ENCODE measurements around the gene ANKFY1.
"Not testable (repeated sequence)": the region's sequence is repeated elsewhere in the genome, so short reads cannot be mapped to it uniquely, and the experiment has no call there.

ANKFY1 gene

DNA sequence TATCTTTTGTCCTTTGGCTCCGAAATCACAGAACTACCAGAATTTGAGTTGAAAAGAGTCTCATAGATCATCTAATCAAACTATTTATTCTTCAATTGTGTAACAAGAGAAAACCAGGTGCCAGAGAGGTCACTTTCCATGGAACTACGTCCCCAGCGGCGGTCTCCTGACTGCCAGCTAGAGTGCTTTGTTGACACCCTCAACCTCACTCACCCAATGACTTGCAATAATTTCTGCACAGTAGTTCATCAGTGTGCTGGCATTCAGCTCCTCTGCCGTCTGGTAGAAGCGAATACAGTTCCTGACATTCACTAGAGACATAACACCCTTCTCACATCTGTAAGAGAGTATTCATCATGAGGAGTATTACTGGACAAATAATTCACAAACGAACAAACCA lies 54.2 kb downstream of the ANKFY1 start:
- no peak for DNase-seq

DNA sequence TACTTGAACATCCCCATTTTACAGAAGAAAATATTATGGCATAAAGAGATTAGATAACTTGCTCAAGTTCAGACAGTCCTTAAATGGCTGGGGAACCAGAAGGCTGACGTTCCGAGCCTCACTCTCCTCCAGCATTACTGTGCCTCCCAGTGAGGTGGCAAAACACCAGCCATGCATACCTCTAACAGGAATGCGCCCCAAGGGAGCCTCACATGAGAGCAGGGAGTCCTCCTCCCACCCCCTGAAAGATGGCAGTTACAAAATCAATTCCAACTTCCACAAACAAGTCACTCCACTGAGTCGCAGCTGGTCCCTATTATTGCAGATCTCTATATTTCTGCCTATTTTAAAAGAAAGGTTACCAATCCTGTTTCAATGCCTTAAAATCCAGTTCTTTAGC lies 55.5 kb downstream of the ANKFY1 start:
- DNase-seq, result no peak

DNA sequence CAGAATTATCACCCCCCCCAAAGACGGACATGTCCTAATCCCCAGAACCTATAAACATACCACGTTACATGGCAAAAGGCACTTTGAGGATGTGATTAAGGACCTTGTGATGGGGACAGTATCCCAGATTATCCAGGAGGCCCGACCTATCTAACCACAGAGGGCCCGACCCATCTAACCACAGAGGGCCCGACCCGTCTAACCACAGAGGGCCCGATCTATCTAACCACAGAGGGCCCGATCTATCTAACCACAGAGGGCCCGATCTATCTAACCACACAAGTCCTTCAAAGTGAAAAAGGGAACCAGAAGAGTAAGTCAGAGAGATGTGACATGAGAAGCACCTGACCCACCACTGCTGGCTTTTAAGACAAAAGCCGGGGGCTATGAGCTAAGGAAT lies 56.8 kb downstream of the ANKFY1 start:
- no peak for DNase-seq

DNA sequence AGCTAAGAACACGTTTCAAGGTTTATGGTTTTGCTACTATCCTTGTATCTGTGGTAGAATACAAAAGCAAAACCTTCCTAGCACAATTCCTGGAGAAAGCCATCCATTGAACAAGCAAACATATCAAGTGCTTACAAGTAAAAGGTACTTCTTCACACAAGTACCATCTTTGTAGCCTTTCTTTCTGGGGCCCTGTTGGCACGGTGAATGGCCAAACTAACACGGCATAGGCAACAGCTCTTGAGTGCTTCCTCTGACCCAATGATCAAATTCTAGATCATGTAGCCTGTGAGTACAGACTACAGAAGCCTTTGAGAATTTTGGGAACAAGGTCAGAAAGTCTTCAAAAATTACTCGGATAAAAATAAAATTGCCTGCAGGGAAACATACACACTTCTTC lies 57.9 kb downstream of the ANKFY1 start:
- no peak for DNase-seq

DNA sequence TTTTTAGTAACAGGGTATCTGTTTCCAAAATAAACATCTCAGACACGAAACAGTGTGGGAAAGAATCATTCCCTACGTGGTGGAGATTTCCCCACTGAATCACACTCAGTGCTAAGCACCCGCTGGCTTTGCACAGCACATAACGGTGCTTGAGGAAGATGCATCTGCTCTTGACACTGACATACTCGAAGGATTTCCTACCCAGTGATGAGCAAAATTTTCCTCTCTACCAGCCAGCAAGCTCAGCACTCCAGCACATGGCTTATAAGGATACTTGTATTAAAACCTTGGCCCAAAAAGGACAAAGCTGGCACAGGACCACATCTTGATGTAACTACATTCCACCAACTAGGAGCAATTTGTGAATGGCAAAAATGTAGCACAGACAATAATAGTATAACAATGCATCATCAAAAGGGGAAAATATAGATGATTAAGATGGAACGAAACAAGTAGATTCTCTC lies 59.0 kb downstream of the ANKFY1 start:
- DNase-seq, result no peak

DNA sequence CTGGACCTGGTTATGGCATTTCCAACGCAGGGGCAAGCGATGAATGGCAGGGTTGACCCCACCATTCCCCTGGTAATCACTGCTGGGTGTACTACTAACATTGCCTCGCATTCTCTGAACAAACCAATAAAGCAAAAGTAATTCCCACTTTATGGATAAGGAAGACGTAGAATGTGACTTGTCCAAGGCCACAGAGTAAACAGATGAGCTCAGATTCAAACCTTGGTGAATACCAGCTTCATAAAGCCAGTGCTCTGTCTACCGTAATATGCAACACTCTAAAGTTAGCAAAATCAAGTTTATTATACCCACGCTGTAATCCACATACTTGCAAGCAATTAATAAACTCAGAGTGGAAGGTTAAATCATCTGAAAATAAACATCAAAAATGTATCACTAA lies 59.6 kb downstream of the ANKFY1 start:
- DNase-seq, result no peak

DNA sequence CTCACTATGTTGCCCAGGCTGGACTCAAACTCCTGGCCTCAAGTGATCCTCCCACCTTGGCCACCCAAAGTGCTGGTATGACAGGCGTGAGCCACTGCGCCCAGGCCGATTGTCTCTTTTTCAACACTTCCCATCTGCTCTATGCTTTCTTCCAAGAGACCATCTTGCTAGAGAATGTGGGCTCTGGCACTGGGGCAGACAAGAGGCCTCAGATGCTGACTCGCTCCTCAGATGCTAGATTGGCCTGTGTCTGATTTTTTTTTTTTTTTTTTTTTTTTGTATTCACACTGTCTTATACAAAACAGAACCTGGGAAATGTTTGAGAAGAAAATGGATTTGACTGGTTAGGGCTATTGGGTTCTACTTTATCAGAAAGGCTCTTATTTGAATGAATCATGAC lies 62.6 kb downstream of the ANKFY1 start:
- no peak for DNase-seq

DNA sequence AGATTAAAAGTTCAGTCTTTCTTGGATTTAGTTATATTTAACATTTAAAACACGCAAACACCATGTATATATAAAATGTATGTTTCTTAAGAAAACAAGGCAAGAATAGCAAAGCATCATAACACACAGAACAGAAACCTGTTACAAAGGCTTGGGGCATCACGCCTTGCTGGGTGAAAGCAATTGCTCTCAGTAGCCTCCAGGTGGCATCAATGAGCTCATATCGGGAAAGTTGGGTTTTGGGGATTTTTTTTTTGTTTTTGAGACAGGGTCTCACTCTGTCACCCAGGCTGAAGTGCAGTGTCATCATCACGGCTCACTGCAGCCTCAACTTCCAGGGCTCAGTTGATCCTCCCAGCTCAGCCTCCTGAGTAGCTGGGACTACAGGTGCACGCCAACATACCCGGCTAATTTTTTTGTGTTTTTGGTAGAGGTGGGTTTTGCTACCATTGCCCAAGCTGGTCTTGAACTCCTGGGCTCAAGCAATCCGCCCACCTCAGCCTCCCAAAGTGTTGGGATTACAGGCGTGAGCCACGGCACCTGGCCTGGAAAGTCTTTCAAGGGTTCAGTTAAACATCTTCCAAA lies 63.9 kb downstream of the ANKFY1 start:
- no peak for DNase-seq

DNA sequence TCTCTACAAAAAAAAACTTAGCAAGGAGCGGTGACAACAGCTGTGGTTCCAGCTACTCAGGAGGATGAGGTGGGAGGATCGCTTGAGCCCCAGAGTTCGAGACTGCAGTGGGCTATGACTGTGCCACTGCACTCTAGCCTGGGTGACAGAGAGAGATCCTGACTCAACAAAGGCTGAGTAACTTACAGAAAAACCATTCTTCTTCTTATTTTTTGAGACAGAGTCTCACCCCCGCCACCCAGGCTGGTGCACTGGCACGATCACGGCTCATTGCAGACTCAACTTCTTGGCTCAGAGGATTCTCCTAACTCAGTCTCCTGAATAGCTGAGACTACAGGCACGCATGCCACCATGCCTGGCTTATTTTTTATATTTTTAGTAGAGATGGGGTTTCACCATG lies 64.8 kb downstream of the ANKFY1 start:
- DNase-seq, result no peak

DNA sequence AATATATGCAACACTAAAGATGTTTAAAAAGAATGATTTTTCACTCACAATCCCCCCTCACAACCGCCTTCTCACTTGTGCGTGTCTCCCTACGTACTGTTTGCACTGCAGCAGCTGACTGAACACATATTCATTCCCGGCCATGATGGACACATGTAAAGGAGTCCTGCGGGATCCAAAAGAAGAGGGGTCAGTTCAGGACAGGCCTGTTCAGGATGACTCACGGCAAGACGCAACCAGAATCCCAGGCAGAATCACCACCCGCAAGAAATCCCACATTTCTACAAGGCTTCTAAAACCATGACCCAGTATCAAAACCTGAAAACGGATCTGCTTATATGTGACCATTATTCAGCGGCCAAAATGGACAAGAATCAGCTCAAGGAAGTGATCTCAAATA lies 68.5 kb downstream of the ANKFY1 start:
- DNase-seq, result no peak

DNA sequence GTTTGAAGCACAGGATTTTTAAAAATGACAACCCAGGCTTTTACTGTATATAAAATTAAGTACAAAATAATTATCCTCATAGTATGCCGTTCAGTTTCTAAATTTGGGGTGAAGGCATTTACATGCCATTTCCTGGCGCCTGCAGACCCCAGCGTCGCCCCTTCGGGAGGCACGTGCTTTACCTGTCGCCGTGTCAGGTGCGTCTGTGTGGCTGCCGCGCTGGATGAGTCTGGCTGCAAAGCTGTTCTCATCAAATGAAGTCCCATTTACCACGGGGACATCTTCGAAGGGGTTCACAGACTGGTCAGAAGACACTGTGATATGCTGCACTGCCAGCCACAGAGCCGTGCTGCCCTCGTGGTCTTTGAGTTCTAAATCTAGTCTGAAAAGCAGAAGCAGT lies 69.0 kb downstream of the ANKFY1 start:
- DNase-seq, result no peak

DNA sequence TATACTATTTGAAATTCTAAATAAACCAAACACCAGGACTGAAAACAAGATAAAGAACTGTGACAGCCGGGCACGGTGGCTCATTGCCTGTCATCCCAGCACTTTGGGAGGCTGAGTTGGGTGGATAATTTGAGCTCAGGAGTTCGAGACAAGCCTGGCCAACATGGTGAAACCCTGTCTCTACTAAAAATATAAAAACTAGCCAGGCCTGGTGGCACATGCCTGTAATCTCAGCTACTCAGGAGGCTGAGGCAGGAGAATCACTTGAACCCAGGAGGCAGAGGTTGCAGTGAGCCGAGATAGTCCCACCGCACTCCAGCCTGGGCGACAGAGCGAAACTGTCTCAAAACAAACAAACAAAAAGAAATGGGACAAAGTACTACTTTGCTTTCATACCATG lies 73.0 kb downstream of the ANKFY1 start:
- not testable (repeated sequence) for DNase-seq

DNA sequence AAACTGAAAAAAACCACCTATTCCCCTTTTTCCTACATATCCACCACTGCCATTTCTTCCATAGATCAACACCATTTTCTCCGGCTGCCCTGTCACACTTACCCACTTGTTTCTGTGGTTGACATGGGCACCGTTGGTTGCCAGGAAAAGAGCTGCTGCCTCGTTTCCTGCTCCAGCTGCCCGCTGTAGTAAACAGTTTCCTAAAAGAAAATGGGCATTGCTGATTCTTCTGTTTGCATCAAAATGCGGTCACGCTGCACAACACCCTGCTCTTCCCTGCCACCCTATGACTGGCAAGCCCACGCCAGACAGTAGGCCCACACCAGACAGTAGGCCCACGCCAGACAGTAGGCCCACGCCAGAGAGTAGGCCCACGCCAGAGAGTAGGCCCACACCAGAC lies 74.5 kb downstream of the ANKFY1 start:
- no peak for DNase-seq

DNA sequence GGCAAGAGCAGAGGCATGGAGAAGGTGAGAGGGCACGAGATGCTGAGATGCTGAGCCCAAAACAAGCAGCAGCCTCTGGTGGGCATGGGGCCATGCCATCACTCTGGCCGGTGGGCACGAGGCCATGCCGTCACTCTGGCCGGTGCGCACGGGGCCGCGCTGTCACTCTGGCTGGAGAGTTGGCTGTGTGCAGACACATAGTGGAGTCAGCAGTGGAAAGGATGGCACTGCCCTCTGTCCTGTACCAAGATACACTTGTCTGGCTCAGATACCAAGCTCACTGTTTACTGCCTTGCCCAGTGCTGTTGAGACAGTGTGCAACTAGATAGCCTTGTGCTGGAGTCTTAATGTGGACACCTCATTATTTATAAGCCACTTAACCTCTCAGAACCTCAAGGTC lies 75.7 kb downstream of the ANKFY1 start:
- no peak for DNase-seq

DNA sequence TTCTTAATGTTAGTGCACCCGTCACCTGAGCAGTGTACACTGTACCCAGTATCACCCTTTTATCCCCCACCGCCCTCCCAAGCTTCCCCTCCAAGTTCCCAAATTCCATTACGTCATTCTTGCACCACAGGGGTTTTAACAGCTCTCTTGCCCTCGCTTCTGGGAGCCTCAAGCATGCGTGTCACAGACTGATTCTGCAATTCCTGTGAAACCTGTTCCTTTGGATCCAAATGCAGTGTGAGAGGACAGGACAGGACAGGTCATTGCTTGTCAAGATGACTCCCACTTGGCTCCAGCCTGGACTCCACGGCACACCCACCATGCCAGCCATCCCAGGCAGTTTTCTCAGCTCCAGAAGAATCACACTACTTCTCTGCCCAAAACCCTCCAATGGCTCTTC lies 76.7 kb downstream of the ANKFY1 start:
- DNase-seq, result no peak

DNA sequence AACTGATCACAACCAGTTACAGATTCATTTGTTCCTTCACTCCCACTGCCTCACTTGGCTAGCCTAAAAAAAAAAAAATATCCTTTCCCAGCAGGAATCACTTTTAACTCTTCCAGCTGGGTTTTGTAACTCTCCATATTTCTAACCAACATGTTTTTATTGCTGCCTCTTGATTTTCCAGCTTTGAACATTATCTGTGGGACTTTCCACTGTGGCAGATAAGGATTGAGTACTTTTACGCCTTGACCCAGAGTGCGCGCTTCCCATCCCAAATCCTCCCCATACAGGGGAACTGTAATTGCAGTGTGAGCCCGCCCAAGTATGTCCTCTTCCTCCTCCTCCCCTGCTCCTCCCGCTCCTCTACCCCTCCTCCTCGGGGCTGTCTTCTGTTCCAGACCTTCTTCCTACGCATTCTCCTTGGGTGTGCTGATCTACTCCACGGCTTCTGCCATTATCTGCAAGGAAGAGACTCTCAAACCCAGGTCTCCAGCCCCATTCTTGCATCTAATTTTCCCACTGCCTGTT lies 77.4 kb downstream of the ANKFY1 start:
- no peak for DNase-seq

DNA sequence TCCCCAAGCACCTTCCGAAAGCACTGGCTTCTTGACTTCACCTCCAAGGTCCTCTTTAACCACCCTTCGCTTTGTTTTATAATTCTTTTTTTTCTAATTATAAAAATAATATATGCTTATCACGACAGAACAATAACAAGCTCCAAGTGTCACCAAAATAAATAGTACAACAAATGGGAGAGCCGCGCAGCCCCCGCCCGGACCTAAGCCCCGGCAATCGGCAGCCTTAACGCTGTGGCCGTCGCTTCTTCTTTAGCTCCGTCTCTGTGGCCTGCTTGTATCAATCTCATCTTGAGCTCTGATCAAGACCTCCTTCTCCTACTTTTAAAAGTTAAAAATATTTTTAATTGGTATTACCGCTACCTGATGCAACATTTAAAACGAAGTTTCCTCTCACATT lies 78.1 kb downstream of the ANKFY1 start:
- DNase-seq, result no peak

DNA sequence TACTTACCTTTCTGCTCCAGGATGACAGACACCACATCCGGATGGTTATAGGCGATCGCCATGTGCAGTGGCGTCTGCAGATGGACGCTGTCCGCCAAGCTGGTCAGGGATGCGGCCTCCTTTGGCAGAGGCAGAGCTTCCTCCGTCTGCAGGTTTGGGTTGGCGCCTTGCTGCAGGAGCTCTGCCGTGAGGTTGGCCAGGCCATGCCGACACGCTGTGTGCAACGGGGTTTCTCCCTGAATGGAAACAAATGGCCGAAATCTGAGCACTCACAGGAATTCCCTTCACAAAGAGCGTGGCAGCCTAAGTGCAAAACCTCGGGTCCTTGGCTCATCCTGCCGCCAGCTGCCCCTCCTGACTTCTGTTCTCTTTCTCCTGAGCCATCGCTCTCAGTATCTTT lies 79.0 kb downstream of the ANKFY1 start:
- no peak for DNase-seq

DNA sequence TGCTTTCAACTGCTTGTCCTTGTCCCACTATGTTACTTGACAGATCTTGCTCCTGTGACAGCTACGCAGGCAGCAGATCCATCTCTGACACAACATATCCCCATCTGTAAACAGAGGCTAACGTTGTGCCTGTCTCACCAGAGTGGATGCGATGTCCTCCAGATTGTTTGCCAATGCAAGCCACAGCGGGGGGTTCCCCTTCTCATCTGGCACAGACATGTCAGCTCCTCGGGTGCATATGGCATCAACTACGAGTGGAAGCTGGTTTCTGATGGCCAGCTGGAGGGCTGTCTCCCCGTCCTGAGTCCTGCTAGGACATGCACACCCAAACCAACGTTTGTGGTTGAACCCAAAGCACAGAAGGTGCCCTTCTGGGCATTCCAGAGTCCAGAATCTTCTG lies 81.7 kb downstream of the ANKFY1 start:
- DNase-seq, result no peak

DNA sequence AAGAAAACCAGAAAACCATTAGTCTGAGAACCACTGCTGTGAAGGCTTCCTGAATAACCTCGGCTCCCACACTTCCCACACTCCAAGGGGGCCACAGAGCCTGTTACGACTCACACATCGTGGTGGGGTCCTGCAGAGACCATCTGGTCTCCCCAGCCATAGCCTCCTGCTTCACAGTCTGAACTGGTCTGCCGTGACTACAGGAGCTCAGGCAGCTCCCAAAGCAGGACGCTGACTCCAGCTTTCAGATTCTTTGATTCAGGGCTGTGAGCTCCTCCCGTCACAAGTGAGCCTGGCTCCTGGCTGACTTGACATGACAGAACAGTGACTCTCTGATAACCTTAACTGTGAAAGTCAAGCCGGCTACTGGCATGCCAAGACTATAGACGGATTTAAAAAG lies 83.0 kb downstream of the ANKFY1 start:
- DNase-seq, result no peak

DNA sequence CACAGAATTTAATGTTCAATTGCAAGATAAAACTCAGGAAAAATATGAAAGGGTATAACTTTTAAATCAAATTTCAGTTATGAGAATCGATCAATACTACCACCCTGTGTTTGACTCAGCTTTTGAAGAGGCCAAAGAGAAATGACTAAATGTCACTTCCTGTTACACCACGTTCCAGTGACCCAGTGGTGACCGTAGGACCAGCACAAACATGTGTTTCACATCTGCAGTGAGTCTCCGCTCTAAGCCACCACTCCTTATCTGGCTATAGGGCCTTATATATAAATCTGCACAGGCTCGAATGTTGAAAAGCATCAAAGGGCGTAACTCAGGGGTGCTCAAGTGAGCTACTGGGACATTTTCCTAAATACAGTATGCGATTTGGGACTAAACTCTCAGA lies 84.7 kb downstream of the ANKFY1 start:
- DNase-seq, result no peak

DNA sequence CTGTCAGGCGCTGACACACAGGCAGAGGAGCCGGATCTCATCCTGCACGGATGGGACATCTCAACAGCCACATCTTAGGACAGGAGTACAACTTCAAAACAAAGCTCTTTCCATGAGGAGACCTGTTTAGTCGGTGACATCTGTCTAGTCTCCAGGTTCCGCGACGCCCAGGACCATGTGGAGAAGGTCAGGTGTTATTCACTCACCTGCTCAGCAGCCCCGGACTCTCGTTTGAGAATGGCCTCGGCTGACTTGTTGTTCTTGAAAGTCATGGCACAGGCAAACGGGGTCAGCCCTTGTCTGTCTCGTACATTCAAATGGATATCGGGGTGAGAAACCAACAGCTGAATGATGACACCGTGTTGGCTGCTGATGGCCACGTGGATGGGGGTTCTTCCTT lies 85.1 kb downstream of the ANKFY1 start:
- no peak for DNase-seq

DNA sequence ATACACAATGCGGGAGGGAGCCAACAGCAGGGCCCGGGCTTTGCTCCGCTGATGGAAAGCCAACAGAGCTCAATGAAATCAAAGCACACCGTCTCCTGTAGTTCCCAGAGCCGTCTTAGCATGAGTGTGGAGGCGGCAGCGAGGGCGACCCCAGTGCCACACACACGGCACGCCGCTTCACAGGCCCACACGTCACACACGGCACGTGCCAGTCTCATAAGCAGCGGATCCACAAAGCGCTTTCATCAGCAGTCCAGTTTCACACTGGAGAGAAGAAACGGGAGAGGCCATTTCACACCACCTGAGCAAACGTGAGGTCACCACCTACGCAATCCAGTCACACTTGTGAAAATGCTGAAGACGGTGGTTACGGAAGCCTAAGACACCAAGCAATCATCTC lies 86.0 kb downstream of the ANKFY1 start:
- DNase-seq, result no peak

DNA sequence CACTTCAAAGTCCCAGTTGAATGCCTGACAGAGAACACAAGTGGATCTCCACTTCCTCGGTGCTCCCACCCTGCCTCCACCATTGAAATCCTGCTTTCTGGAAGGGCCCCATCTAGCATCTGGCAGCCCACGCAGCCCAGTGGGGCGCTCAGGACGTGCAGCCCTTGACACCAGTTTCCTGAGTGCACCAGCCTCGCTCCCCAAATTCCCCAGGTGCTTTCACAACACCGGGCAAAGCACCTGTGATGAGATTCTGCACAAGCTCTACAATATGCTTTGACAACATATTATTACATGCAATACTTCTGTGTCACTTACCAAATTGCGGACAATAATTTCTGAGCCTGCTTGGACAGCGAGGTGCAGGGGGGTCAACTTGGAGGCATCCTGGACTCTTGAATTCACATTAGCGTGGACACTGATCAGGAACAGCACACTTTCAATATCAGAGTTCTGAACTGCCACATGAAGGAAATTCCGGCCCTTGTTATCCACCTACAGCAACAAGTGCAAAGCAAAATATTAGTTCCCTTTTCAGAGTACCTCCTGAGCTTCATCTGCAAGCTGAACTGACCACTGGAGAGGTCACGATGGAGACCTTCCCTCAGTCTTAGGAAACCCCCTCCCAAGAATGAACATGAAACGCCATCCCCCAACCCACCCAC lies 86.8 kb downstream of the ANKFY1 start:
- peak; percentile 15 for DNase-seq

Measured in stimulated activated CD4-positive, alpha-beta T cell treated with anti-CD3 and anti-CD28 coated beads, Interleukin-4, amount 100 ng/mL, for 1 hour (primary cell).